ENCODE data around the gene TAF4.

The TAF4 gene

DNA sequence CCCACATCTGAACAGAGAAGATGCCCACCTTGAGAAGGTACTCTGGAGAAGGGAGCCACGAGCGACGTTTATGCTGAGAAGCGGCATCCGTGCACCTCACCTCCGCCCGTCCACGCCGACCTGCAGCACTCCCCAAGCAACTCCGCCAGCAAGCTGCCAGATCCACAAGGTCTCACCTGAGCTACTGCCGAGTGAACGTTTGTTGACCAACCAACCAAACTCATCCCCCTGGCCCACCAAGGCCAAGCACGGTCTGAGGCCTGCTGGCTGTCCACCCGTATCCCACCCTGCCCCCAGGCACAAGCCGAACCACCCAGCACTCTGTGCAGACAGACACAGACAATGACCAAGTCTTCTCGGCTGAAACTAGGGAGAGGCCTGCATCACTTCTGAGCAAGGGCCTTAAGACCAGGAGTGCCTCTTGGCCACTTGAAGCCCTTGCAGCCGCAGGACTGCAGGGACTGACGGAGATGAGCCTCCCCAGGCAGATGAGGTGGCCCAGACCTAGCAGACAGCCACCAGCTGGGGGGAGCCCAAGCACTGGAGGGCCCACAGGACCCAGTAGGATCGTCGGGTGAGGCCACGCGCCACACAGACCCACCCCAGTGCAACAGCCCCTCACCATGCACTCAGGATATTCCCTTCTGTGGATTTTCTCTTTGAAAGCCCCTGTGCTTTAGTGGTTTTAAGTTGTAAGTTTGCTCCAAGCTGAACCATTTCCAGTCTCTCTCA, 12.1 kb downstream of the TAF4 start:
- DNase-seq (no peak), ATAC-seq (no peak)
- no peak overlapping the region for H3K27ac Mint-ChIP-seq
- no peaks in the 10 kb centered on the region for H3K27me3 Mint-ChIP-seq
- peaks cover 60% of the 10 kb centered on the region for H3K4me1 Mint-ChIP-seq
- no peak overlapping the region for H3K4me3 Mint-ChIP-seq
- H3K9me3 Mint-ChIP-seq = no peaks in the 10 kb centered on the region

DNA sequence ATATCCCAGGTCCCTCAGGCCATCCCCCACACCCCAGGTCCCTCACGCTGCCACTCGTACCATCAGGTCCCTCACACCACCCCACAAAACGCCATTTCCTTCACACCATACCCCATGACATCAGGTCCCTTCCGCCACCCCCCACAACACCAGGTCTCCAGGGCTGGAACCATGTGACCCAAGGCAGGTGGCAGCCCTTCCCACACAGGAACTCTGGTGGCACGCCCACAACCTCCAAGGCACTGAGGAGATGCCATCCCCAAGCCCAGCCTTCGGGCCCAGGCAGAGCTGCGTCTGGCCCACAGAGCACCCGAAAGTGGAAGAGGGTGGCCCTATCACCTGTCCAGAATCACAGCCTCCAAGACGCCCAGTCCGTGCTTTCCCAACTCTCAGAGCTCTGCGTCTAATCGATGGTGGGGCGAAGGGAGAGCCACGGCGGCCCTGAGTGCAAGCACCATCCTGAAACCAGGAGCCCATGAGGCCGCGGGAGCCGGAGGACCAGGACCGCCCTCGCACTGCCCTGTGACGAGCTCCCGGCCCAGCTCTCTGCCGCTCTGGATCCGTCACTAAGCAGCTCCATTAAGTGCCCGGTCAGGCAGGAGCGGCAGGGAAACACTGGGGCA, 12.7 kb downstream of the TAF4 start:
- Mint-ChIP-seq H3K27me3 (no peaks in the 10 kb centered on the region), H3K4me1 (peaks cover 63% of the 10 kb centered on the region), H3K9me3 (no peaks in the 10 kb centered on the region), H3K4me3 (no peak overlapping the region), H3K27ac (peak overlapping the region; percentile 57 to 74)
- no peak for ATAC-seq
- no peak for DNase-seq

DNA sequence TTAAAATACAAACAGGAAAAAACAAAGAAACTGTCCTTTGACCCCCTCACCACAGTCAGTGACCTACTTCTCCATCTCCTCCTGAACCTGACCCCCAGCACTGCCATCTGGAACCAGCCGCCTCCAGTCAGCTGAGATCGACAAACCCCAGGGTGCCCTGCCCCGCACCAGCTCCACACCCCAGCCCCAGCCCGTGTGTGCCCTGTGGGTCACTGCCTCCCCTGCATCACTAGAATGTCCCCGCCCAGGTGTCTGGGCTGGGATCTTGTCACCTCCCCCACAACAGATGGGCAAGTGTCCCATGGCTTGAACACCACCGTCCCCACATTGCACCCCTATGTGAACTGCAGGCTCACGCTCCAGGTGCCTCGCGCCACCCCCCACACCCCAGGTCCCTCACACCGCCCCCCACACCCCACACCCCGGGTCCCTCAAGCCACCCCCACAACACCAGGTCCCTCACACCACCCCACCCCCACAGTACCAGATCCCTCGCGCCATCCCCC, 13.3 kb downstream of the TAF4 start:
- Mint-ChIP-seq H3K9me3 (no peaks in the 10 kb centered on the region), H3K4me3 (no peak overlapping the region), H3K4me1 (peaks cover 62% of the 10 kb centered on the region), H3K27ac (peak overlapping the region in 1 of 2 donors; percentile 74), H3K27me3 (no peaks in the 10 kb centered on the region)
- ATAC-seq = peak; percentile 44
- no peak for DNase-seq

DNA sequence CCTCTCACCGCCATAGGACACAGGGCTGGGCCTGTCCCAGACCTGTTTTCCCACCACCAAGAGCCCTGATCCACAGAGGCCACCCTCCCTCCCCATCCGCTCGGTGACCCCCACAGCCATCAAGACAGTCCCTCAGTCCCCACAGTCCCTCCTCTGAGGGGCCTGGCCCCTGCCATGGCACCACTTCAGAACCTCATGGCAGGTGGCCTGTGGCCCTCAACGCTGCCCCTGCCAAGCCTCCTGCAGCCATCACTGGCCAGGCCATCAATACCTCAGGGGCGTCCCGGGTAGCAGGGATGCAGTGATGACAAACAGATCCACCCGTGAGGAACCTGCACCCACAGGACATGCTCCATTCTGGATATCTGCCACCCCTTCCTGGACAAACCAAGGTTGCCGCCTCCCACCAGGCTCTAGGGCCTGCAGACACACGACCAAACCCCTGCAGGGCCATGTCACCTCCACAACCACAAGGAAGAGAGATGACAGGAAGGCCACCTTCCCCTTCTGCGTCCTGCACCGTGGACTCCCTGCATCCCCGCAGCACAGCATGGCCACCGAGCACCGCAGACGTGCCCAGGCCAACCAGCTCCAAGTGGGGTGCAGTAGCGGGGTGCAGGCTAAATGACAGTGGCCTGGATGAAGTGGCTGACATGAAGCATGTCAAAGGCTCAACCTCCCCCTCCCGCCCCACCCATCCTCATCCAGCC, 14.0 kb downstream of the TAF4 start:
- Mint-ChIP-seq H3K4me1 (peaks cover 57% of the 10 kb centered on the region), H3K4me3 (no peak overlapping the region), H3K27ac (peak overlapping the region; percentile 69 to 75), H3K9me3 (no peaks in the 10 kb centered on the region), H3K27me3 (no peaks in the 10 kb centered on the region)
- ATAC-seq (no peak), DNase-seq (no peak)

DNA sequence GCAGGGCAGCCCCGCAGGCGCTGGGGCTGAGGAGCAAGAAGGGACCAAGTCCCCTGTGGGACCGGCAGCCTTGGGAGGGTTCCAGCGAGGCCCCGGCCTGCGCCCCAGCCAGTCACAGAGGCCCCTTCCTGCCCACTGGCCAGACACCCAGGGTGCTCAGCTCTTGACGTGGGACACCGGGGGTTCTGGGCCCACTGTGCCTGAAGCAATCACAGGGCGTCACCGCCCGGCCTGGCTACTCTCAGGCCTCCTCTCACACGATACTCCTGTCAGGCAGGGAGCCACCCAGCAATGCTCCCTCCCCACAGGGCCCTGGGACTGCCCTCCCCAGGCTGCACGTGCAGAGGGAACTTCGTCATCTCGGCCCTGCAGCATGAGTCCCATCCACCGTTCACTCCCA, 14.5 kb downstream of the TAF4 start:
- DNase-seq (no peak), ATAC-seq (no peak)
- H3K27me3 Mint-ChIP-seq = no peaks in the 10 kb centered on the region
- peaks cover 57% of the 10 kb centered on the region for H3K4me1 Mint-ChIP-seq
- H3K4me3 Mint-ChIP-seq = no peak overlapping the region
- no peaks in the 10 kb centered on the region for H3K9me3 Mint-ChIP-seq
- H3K27ac Mint-ChIP-seq = peak overlapping the region in 1 of 2 donors; percentile 85

DNA sequence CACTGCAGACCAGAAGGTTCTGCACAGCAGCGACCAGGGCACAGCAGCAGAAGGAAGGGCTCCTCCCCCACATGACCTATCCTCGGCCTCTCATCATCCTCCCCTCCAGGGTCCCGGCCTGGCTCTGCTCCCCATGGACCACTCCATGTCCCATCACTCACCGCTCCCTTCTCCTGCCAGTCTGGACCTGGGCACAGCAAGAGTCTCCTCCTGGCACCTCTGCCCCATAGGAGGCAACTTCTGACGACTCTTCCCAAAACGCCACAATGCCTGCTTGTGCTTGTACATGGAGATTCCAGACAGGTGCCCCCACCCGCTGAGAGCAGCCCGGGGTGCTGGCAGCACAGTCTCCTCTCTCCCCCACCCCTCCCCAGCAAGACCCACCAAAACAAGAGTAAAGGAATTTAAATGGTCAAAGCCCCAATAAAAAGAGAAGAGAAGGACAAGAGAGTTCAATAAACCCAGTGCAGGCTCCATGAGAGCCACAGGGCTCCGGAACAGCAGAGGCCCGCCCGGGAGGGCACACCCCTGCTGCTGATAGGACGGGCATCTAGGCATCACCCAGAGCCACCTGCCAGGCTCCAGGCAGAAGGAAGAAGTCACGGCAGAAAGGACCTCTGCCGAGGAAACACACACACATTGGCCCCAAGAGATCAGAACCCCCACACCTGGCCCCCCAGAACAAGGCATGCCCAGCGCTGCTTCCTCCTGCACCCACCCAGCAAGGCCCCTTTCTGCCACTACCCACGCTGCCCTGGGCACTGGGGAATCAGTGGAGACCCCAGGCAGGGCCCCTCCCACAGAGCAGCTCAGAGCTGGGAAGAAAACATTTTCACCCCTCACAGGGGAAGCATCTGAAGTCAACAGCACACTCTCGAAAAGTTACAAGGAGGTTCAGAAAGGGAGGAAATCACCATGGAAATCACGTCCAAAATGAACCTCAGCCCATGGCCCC, 15.2 kb downstream of the TAF4 start:
- no peak for ATAC-seq
- Mint-ChIP-seq H3K27me3 (no peaks in the 10 kb centered on the region), H3K4me3 (no peak overlapping the region), H3K27ac (peak overlapping the region in 1 of 2 donors; percentile 85), H3K9me3 (no peaks in the 10 kb centered on the region), H3K4me1 (peaks cover 52% of the 10 kb centered on the region)
- DNase-seq = no peak

DNA sequence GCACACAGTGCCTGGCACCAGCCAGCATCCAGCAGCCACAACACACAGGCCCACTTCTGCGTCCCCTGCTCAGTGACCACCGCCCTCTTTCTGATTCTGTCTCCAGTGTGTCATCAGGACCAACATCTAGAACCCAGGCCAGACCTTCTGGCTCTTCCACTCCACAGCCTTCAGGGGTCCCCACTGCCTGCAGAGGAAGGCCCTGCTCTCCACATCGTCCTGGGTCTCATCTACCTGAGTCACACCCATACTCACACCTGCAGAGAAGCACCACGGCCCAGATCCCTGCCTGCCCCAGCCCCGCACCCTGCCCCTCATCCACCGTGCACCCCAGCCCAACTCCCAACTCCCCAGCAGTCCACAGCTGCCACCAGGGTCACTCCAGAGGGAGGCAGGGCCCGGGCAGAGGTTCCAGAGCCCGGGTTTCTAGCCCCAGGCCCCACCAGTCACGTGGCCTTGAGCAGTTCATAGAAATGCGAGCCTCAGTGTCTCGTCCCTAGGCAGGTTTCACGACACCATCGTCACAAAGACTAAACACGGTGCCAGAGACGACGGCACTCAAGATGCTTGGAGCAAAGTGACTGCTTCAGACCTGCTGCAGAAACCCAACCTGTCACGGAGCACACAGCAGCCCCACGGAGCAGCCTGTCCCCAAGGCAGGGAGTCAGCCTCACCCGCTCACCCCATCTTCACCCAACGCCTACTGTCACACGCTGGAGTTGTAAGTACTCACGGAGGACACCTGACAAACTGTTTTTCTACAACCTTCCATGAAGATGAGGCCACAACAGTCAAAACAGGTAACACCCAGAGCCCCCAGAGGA, 16.1 kb downstream of the TAF4 start:
- ATAC-seq (no peak), DNase-seq (no peak)
- no peaks in the 10 kb centered on the region for H3K9me3 Mint-ChIP-seq
- H3K27me3 Mint-ChIP-seq = no peaks in the 10 kb centered on the region
- H3K4me3 Mint-ChIP-seq = no peak overlapping the region
- H3K4me1 Mint-ChIP-seq = peaks cover 53% of the 10 kb centered on the region
- peak overlapping the region in 1 of 2 donors; percentile 72 for H3K27ac Mint-ChIP-seq

DNA sequence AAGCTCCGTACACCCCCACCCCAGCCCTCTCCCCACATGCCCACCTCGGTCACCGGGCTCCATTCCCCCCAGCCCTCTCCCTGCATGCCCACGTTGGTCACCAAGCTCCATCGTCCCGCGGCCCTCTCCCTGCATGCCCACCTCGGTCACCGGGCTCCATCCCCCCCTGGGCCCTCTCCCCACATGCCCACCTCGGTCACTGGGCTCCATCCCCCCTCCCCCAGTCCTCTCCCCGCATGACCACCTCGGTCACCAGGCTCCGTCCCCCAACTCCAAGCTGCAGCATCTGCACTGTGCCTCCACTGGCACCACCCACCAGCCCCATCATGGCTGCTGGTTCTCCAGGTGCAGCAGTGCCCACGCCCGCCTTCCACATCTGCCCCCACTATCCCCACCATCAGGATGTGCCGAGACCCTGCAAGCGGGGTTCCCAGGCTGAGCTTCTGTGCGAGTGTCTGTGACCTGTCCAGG, 16.8 kb downstream of the TAF4 start:
- DNase-seq (no peak), ATAC-seq (peak; percentile 15)
- Mint-ChIP-seq H3K4me3 (no peak overlapping the region), H3K4me1 (peaks cover 48% of the 10 kb centered on the region), H3K27ac (peak overlapping the region in 1 of 2 donors; percentile 72), H3K27me3 (no peaks in the 10 kb centered on the region), H3K9me3 (no peaks in the 10 kb centered on the region)

DNA sequence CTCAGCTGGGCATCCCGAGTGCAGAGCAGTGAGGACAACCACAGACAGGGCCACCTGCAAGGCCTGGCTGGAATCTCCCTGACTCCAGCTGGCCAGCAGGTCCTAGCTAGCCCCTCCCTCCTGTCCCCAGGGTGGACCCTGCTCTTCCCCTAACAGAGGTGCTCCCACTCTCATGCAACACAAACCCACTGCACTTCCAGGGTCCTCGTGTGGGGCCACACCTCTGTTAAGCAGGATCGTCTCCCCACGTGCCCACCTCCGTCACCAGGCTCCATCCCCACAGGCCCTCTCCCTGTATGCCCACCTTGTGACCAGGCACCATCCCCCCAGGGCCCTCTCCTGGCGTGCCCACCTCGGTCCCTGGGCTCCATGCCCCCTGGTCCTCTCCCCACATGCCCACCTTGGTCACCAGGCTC, 17.3 kb downstream of the TAF4 start:
- no peaks in the 10 kb centered on the region for H3K27me3 Mint-ChIP-seq
- no peak overlapping the region for H3K27ac Mint-ChIP-seq
- ATAC-seq = no peak
- H3K9me3 Mint-ChIP-seq = no peaks in the 10 kb centered on the region
- peaks cover 47% of the 10 kb centered on the region for H3K4me1 Mint-ChIP-seq
- H3K4me3 Mint-ChIP-seq = no peak overlapping the region
- no peak for DNase-seq

DNA sequence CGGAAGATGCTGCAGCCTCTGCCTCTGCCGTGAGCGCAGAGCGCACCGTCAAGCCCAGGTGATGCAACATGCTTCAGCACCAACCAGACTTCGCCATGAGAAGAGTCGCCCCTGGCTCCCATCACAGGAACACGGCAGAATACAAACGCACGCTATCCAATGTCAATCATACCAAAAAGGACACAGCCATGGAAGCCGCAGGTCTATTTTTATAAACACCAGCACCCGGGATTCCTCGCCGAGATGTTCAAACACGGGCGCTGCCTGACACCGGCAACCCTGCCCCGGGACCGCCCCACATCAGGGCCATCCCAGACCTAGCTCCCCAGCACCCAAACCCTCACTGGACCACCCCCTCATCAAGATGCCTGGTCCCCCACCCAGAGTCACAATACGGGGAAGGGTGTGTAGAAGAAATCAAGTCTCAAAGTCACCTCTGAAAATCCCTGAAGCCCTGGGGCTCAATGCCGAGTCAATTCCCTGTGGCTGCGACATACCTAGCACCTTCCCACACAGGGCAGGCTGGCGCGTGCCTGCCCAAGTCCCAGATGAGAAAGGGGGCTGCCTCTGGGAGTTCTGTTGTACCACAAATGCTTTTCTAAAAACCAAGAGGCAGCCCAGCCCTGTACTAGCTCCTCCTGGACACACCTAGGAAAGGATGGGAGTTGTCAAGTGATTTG, 17.9 kb downstream of the TAF4 start:
- H3K9me3 Mint-ChIP-seq = no peaks in the 10 kb centered on the region
- peaks cover 41% of the 10 kb centered on the region for H3K4me1 Mint-ChIP-seq
- no peaks in the 10 kb centered on the region for H3K27me3 Mint-ChIP-seq
- no peak overlapping the region for H3K4me3 Mint-ChIP-seq
- no peak overlapping the region for H3K27ac Mint-ChIP-seq
- ATAC-seq = no peak
- no peak for DNase-seq

DNA sequence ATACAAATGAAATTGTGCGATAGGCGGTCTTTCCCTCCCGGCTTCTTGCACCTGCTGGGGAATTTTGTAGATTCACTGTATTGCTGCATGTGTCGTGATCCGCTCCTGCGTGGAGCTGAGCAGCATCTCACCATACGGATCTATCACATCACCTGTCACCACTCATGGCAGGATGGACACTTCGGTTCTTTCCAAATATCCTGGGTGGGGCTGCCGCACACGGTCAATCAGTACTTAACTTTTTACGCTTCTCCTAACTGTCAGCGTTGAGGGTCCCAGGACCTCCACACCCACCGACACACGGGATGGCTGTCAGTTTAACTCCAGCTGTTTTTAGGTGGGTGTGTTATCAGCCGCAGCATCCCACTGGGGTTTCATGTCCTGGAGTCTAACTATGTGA, 19.2 kb downstream of the TAF4 start:
- Mint-ChIP-seq H3K27ac (no peak overlapping the region), H3K27me3 (no peaks in the 10 kb centered on the region), H3K4me3 (no peak overlapping the region), H3K4me1 (peaks cover 41% of the 10 kb centered on the region), H3K9me3 (no peaks in the 10 kb centered on the region)
- no peak for DNase-seq
- no peak for ATAC-seq

DNA sequence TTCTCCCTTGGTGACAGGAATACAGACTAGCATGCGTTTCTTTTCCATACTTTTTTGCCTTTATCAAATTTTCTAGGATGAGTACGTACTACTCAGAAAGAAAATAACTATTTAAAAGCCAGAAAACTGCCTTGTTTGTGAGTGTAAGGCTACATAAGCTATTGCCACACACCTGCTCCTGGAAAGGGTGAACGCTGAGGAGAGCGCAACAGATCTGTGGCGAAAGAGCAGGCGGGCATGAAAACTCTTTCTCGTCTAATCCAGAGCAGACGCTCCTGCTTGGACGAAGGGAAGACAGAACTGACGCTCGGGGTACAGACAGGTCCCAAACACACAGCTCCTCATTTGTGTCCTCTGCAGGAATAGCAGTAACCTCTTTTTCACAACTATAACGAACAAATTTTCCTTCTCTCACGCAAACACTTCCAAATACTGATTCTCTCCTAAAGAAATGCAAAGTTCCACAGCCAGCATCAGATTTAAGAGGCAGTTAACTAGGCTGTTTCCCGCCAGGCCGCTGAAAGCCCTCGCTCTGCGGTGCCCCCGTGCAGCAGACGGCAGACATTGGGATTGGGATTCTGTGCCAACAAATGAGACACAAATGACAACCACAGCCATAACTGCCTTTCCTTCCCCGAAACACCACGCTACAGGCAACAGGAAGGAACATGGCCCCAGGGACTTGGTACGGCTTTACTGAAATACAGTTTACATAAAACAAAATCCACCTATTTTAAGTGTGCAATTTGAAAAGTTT, 20.0 kb downstream of the TAF4 start:
- DNase-seq (no peak), ATAC-seq (no peak)
- no peaks in the 10 kb centered on the region for H3K27me3 Mint-ChIP-seq
- H3K27ac Mint-ChIP-seq = no peak overlapping the region
- H3K4me1 Mint-ChIP-seq = peaks cover 42% of the 10 kb centered on the region
- H3K9me3 Mint-ChIP-seq = no peaks in the 10 kb centered on the region
- no peak overlapping the region for H3K4me3 Mint-ChIP-seq

DNA sequence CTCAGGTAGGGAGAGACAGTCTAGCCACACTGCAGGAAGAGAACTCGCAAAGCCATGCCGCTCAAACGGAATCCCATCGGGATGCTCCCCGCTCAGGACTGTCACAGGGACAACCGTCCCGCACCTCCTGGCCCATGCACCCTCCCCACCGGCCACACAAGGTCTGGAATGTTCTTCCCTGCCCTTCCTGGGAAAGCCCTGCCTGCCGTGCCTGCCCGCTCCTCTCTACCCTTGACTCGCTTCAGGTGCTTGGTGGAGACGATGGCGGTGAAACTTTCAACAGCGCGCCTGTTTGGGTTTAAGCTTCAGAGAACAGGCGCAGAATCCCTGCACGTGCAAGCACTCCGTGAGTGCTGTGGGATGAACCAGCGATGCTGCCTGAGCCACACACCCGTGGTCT, 20.6 kb downstream of the TAF4 start:
- Mint-ChIP-seq H3K4me1 (peaks cover 42% of the 10 kb centered on the region), H3K27me3 (no peaks in the 10 kb centered on the region), H3K27ac (no peak overlapping the region), H3K9me3 (no peaks in the 10 kb centered on the region), H3K4me3 (no peak overlapping the region)
- DNase-seq = no peak
- ATAC-seq = no peak
